ENCODE measurements around the gene TMEM53. TPM values are rescaled to one million over a fixed set of nuclear protein-coding genes. Genes with fewer than 3 reads are reported as not detected.

Gene TMEM53
- polyA plus RNA-seq, 1 of the 3 experiments (the other 2 are of a cell fraction): 14.9 TPM

DNA sequence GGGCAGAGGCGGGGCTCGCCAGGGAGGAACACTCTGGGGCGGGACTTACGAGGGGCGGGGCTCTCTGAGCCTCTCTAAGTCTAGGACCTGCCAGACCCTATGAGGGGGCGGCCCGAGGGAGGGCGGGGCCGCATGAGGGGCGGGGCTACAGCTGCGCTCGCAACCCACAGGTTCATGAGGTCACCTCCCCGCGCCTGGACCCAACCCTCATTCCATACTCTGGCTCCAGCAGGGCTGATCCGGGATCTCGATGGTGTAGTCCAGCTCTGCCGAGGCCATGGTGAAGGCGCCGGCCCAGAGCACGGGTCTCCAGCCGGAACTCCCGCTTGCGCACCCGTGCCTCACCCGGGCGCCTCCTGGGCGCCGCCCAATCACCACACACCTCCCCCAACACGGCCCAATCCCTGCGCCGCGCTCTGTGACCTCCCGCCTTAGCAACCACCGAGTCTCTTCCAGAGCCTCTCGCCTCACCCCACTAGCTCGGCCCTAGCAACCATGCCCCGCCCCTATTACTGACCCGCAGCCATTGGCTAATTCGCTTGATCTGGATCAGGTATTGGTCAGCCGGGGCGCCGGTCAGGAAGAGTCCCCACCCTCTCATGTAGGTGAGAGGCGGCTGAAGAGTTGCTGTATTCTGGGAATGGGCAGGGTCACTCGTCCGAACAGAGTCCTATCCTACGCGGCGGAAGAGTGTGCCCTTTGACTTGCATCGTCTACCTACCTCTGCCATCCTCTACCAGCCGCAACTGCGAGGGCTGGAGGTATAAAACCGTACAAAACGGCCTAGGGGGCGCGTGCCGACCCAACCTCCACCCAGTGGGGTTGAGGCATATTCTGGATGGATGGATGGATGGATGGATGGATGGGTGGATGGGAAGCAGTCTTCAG, at the start of gene TMEM53, which contains the start of gene ARMH1 (continued):
- no peak for TF ChIP-seq REST (IDR thresholded peaks at IDR 0.05; ENCODE audit: low read depth, low read length)
- no peak for TF ChIP-seq TCF12 (IDR thresholded peaks at IDR 0.05)
- TF ChIP-seq, protein P1, sequence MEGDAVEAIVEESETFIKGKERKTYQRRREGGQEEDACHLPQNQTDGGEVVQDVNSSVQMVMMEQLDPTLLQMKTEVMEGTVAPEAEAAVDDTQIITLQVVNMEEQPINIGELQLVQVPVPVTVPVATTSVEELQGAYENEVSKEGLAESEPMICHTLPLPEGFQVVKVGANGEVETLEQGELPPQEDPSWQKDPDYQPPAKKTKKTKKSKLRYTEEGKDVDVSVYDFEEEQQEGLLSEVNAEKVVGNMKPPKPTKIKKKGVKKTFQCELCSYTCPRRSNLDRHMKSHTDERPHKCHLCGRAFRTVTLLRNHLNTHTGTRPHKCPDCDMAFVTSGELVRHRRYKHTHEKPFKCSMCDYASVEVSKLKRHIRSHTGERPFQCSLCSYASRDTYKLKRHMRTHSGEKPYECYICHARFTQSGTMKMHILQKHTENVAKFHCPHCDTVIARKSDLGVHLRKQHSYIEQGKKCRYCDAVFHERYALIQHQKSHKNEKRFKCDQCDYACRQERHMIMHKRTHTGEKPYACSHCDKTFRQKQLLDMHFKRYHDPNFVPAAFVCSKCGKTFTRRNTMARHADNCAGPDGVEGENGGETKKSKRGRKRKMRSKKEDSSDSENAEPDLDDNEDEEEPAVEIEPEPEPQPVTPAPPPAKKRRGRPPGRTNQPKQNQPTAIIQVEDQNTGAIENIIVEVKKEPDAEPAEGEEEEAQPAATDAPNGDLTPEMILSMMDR (IDR thresholded peaks at IDR 0.05): 0 out of 2 replicates have a peak, but pooled peaks have one; percentile 19
- TF ChIP-seq SIN3A (IDR thresholded peaks at IDR 0.05; ENCODE audit: borderline replicate concordance, low read depth, low read length): no peak
- peak; percentile 64 for TF ChIP-seq POLR2AphosphoS5 (IDR thresholded peaks at IDR 0.05; ENCODE audit: low read depth, low read length)
- no peak for TF ChIP-seq JUND (IDR thresholded peaks at IDR 0.05)
- TF ChIP-seq, protein P2, sequence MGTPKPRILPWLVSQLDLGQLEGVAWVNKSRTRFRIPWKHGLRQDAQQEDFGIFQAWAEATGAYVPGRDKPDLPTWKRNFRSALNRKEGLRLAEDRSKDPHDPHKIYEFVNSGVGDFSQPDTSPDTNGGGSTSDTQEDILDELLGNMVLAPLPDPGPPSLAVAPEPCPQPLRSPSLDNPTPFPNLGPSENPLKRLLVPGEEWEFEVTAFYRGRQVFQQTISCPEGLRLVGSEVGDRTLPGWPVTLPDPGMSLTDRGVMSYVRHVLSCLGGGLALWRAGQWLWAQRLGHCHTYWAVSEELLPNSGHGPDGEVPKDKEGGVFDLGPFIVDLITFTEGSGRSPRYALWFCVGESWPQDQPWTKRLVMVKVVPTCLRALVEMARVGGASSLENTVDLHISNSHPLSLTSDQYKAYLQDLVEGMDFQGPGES (IDR thresholded peaks at IDR 0.05; ENCODE audit: low read depth, low read length): peak; percentile 89

DNA sequence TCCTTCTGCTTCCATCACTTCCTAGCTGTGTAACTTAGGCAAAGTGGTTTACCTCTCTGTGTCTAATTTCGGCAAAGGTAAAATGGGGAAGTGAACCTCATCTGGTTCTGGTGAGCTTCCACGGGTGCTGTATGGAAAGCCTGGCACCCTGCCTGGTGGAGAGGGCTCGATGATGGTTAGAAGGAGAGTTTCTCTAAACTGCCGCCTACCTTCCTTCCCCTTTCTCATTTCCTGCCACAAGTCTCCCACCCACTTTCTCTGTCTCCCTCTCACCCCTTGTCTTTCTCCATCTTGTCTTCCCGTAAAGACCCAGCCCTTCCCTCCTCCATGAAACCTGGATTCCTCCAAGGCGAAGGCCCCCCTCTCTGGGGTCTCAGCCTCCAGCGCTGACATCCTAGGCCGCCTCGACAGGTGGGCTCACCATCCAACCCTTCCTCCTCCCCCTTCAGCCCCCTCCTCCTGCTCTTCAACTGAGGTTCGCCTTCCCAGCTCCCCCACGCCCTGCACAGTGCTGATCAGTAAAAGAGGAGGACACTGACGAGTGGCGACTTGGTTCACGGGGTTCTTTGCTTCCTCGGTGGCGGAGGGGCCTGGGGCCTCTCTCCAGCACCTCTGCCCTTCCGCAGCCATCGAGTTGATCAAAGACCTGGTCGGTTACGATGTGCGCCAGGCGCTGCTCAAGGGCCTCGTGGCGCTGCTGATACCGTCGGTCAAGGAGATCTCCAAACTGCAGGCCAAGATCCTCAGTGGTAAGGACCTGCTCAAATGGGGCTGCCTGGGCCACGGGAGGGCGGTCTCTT, 49.4 kb upstream of the TMEM53 start:
- TF ChIP-seq RAD21 (IDR thresholded peaks at IDR 0.05; ENCODE audit: low read length): no peak
- TF ChIP-seq EZH2phosphoT487 (IDR thresholded peaks at IDR 0.05; ENCODE audit: borderline replicate concordance, low read depth): no peak
- TF ChIP-seq GABPA (IDR thresholded peaks at IDR 0.05; ENCODE audit: low read depth): no peak
- TF ChIP-seq TEAD4 (IDR thresholded peaks at IDR 0.05; ENCODE audit: borderline replicate concordance, insufficient read depth): no peak
- no peak for TF ChIP-seq ELF1 (IDR thresholded peaks at IDR 0.05)
- TF ChIP-seq MXI1 (IDR thresholded peaks at IDR 0.05; ENCODE audit: low read depth, low read length): no peak
- no peaks in the 10 kb centered on the region for H4K20me1 ChIP-seq (ENCODE audit: insufficient read depth)
- H3K27ac ChIP-seq (ENCODE audit: low read depth in 2 of 2, low read length in 1 of 2): no peak overlapping the region
- ChIA-PET CTCF (no interaction called here), POLR2A (no interaction called here)
- no peak overlapping the region for H3K9ac ChIP-seq
- H3K36me3 ChIP-seq (replicated peaks in 1 of 2; ENCODE audit: control insufficient read depth in 1 of 2, insufficient read depth in 2 of 2, low read length in 1 of 2): no peaks in the 10 kb centered on the region
- no peaks in the 10 kb centered on the region for H3K9me2 ChIP-seq
- no peaks in the 10 kb centered on the region for H3K27me3 ChIP-seq (ENCODE audit: insufficient read depth)
- WGBS (ENCODE audit: low lambda C conversion rate): 92% methylated on average over 26 of the region's 28 CpGs
- no peak overlapping the region for H3K4me2 ChIP-seq
- H3K4me1 ChIP-seq (ENCODE audit: control insufficient read depth in 1 of 2, insufficient read depth in 2 of 2, low read depth in 1 of 2, low read length in 1 of 2): no peaks in the 10 kb centered on the region
- H3K9me3 ChIP-seq: no peaks in the 10 kb centered on the region
- no peak overlapping the region for H2AFZ ChIP-seq (ENCODE audit: low read depth)
- DNase-seq: no peak
- no peaks in the 10 kb centered on the region for H3K79me2 ChIP-seq (ENCODE audit: insufficient read depth)
- peaks cover 22% of the 10 kb centered on the region for H3F3A ChIP-seq (replicated peaks; ENCODE audit: insufficient read depth)
- H3K4me3 ChIP-seq (ENCODE audit: low read depth in 2 of 2, low read length in 1 of 2): no peak overlapping the region
